Activated naive CD8-positive, alpha-beta T cell treated with anti-CD3 and anti-CD28 coated beads, Interleukin-2, amount 50 U/mL, for 24 hours (primary cell): ENCODE results near the gene GRIA4.

Source experiments
- ATAC-seq: fragments of 150-1000 bp; cut with Tn5 transposase; one replicate; pipeline ENCODE4 v1.10.0; 2021
- DNase-seq: peaks from one replicate; pipeline ENCODE4 v3.0.0; 2021
- H3K27ac Mint-ChIP-seq: one replicate; pipeline ENCODE4 v1.8.0; 2021; ENCODE audit warnings: mild to moderate bottlenecking, mixed read lengths
- H3K27me3 Mint-ChIP-seq: one replicate; pipeline ENCODE4 v1.8.0; 2021; ENCODE audit warnings: mixed read lengths
- H3K36me3 Mint-ChIP-seq: one replicate; pipeline ENCODE4 v1.8.0; 2021; ENCODE audit warnings: low read depth, mixed read lengths
- H3K4me1 Mint-ChIP-seq: one replicate; pipeline ENCODE4 v1.8.0; 2021; ENCODE audit warnings: mixed read lengths
- H3K4me3 Mint-ChIP-seq: one replicate; pipeline ENCODE4 v1.8.0; 2021; ENCODE audit warnings: mild to moderate bottlenecking, moderate library complexity, mixed read lengths
- H3K9me3 Mint-ChIP-seq: one replicate; pipeline ENCODE4 v1.8.0; 2021; ENCODE audit warnings: mixed read lengths

The GRIA4 gene

DNA sequence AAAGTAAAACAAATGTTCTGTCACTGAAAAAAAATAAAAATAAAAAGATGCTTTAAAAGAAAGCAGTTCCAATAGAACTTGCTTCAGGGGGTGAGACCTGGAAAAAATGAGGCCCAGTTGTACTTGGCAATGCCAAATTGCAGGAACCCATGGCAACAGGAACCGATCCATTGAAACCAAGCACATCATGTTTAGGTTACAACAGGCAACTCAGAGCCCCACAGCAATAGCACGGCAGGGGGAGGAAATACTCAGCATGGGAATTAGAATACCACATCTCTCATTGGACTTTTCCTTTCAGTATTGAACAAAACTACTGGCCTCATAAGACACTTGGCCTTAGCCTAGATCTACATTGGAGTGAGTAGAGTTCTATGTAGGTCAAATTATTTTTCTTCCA, 327.9 kb downstream of the GRIA4 start:
- Mint-ChIP-seq H3K4me1 (no peaks in the 10 kb centered on the region), H3K4me3 (no peak overlapping the region), H3K36me3 (no peaks in the 10 kb centered on the region), H3K9me3 (no peaks in the 10 kb centered on the region), H3K27me3 (no peaks in the 10 kb centered on the region), H3K27ac (no peak overlapping the region)
- ATAC-seq (no peak), DNase-seq (no peak)

DNA sequence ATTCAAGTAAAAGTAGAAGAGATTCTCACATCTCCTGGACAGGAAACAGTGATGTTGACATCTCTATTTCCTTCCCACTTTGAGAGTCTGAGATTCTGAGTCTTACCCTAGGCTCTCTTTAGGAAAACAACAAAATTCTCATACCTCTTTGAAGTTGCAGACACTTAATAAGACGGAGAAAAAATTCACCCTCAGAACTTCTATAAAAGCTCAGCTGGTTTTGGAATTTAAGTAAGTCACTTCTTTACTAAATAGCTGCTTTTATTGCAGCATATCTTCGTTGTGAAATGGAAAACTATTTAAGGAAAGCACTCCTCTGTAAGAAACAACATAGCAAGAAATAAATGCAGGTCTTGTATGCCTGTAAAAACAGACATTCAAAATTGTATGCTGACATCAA, 333.0 kb downstream of the GRIA4 start:
- H3K4me3 Mint-ChIP-seq = no peak overlapping the region
- no peaks in the 10 kb centered on the region for H3K27me3 Mint-ChIP-seq
- no peak overlapping the region for H3K27ac Mint-ChIP-seq
- no peaks in the 10 kb centered on the region for H3K4me1 Mint-ChIP-seq
- DNase-seq (no peak), ATAC-seq (no peak)
- H3K9me3 Mint-ChIP-seq = no peaks in the 10 kb centered on the region
- no peaks in the 10 kb centered on the region for H3K36me3 Mint-ChIP-seq

DNA sequence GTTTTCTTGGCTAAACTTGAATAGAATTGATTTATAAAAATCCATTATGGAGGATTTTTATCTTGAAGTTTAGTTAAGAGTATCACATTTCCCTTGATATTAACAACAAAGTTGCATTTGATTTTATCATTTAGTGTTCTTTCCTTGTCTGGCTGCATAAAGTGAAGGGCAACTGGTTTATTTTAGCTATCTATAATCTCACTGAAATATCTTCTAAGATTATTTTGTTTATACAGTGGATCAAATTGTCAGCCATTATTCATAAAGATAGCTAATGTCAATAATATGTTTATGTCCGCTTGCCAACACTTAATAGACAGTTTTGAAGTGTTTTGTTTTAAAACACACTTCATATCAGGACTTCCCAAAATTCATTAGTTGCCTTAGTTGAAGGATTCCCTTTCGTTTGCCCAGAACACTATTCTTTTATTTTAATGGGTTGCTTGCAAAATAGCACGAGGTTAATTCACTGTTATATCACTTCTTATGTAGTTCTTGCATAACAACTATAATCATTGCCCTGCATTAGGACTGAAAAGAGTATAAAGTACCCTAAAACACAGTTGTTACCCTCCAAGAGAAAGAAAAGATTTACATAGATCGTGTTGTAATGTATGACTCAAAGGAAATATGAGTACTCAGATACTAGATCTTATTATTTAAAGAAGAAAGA, 339.2 kb downstream of the GRIA4 start:
- Mint-ChIP-seq H3K4me1 (no peaks in the 10 kb centered on the region), H3K36me3 (no peaks in the 10 kb centered on the region), H3K9me3 (no peaks in the 10 kb centered on the region), H3K27me3 (no peaks in the 10 kb centered on the region), H3K27ac (no peak overlapping the region), H3K4me3 (no peak overlapping the region)
- DNase-seq (no peak), ATAC-seq (no peak)

DNA sequence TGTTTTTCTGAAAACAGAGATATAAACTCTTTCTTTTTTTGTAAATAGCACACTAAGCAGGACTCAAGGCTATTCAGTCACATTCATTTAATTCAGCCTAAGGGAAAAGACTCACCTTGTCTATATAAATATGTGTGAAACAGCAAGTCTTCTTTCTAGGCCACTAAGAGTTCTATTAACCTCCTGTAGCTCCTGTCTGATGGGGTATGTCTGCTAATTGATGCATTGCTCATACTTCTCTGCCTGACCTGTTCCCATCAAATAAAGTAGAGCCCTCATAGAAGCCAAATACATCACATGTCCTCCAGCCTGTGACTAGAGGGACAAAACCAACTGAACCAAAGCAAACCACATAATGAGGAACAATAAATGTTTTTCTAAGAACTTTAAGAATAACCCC, 344.0 kb downstream of the GRIA4 start:
- Mint-ChIP-seq H3K36me3 (no peaks in the 10 kb centered on the region), H3K9me3 (peaks cover 20% of the 10 kb centered on the region), H3K27me3 (no peaks in the 10 kb centered on the region), H3K4me3 (no peak overlapping the region), H3K4me1 (no peaks in the 10 kb centered on the region), H3K27ac (no peak overlapping the region)
- no peak for ATAC-seq
- no peak for DNase-seq

DNA sequence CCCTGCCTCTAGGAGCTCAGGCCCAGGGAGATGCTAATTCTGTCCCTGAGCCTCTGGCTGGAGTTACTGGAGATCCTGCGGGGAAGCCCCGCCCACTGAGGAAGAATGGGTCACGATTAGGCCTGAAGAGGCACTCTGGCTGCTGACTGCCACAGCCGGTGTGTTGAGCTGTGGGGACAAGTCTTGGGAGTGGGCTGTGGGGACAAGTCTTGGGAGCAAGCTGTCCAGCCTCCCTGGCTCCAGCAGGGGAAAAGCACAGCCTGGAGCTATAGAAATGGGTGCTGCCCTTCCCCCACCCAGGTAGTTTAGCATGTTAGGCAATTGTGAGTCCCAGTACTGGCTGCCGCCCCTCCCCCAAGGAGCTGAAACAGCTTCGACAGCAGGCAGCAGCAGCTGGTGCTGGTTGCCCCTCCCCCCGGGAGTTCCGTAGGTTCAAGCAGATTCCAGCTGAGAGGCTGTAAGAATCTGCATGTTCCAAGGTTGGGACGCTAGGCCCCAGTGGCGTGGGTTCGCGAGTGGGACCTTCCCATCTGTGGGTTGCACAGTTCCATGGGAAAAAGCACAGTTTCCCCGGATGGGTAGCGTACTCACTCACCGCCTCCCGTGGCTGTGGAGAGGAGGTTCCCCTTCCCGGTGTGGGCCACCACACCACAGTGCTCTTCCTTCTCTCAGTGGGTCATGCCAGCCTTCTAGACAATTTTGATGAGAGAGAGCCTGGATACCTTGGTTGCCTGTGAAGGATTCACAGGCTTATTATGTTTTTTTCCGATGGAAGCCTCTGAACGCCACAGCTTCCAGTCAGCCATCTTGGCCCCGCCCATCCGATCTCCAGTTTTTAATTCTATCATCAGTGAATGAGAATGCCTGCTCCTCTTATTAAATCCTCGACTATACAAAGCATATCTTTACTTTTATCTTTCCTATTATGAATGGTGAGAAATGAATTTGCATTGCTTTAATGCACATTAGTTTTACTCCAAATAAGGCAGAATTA, 350.7 kb downstream of the GRIA4 start:
- no peaks in the 10 kb centered on the region for H3K36me3 Mint-ChIP-seq
- DNase-seq (no peak), ATAC-seq (no peak)
- no peak overlapping the region for H3K27ac Mint-ChIP-seq
- H3K4me1 Mint-ChIP-seq = no peaks in the 10 kb centered on the region
- no peaks in the 10 kb centered on the region for H3K27me3 Mint-ChIP-seq
- no peak overlapping the region for H3K4me3 Mint-ChIP-seq
- H3K9me3 Mint-ChIP-seq = peaks cover 25% of the 10 kb centered on the region

DNA sequence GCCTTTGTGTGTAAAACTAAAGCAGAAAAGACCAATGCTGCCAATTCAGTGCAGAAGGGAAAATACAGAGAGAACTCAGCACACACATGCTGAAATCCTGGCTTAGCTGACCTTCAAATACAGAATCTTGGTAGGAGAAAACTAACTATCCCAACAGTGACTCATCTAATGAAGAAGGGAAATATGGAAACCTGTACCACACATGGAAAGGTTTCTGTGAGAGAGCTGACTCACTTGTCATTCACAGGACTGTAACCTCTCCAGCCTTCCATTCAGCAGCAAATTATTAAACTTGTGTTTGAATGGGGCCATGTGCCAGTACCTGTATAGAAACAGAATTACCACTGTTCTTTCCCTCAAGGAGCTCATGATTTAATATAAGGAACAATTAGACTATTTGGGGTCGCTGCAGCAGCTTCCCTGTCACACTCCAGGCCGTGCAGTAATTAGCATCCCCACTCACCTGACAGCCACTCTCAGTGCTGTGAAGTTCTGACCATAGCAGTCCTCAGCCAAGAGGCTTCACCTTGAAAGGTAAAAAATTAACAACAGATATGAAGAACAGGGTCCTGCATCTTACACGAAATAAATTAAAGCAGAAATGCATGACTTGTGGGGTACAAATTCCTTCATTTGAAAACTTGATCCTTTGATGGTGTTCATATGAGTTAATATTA, 358.3 kb downstream of the GRIA4 start:
- Mint-ChIP-seq H3K9me3 (no peaks in the 10 kb centered on the region), H3K27ac (no peak overlapping the region), H3K27me3 (no peaks in the 10 kb centered on the region), H3K4me3 (no peak overlapping the region), H3K4me1 (no peaks in the 10 kb centered on the region), H3K36me3 (no peaks in the 10 kb centered on the region)
- DNase-seq = no peak
- ATAC-seq = no peak

GRCh38 chr11:105969756-105970155, 359.9 kb downstream of the GRIA4 start:
- Mint-ChIP-seq H3K4me1 (no peaks in the 10 kb centered on the region), H3K27ac (no peak overlapping the region), H3K36me3 (no peaks in the 10 kb centered on the region), H3K27me3 (no peaks in the 10 kb centered on the region), H3K9me3 (no peaks in the 10 kb centered on the region), H3K4me3 (no peak overlapping the region)
- DNase-seq = no peak
- ATAC-seq = no peak

- ATAC-seq (no peak), DNase-seq (no peak)
- no peaks in the 10 kb centered on the region for H3K4me1 Mint-ChIP-seq
- no peak overlapping the region for H3K27ac Mint-ChIP-seq
- no peaks in the 10 kb centered on the region for H3K36me3 Mint-ChIP-seq
- no peaks in the 10 kb centered on the region for H3K27me3 Mint-ChIP-seq
- H3K9me3 Mint-ChIP-seq = no peaks in the 10 kb centered on the region
- H3K4me3 Mint-ChIP-seq = no peak overlapping the region
These were observed 365.3 kb downstream of the GRIA4 start for GRCh38 chr11:105975128-105975527.

DNA sequence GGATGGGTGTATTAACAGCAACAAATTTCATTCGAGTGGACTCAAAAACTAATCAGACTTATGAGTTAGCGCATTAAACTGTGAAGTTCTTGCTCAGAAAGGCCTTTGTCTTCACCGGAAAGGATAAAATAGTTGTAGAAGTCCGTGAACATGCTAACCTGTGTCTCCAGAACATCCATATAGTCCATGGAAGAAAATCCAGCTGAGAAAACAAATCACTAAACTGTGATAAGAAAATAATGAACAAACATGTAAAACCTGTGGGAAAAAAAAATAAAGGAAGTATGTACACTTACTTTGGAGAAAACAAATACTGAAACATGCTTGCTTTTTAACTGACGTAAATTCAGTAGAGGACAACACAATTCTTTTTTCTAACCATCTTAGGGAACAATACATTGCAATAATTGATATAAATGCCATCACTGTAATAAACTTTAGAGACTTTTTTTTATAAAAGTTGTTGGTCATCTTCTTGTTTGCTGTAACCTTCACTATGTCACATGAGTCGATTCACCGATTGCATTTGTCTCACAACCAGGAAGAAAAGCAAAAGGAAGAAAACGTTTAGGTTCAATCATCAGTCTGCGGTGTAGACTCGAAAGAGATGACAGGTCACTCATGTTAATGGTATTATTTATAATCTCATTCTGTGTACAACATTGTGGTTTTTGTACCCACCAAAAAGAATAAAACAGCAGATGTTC, 370.3 kb downstream of the GRIA4 start:
- Mint-ChIP-seq H3K9me3 (peaks cover 4% of the 10 kb centered on the region), H3K27me3 (no peaks in the 10 kb centered on the region), H3K4me3 (no peak overlapping the region), H3K27ac (no peak overlapping the region), H3K36me3 (no peaks in the 10 kb centered on the region), H3K4me1 (no peaks in the 10 kb centered on the region)
- DNase-seq (no peak), ATAC-seq (no peak)

DNA sequence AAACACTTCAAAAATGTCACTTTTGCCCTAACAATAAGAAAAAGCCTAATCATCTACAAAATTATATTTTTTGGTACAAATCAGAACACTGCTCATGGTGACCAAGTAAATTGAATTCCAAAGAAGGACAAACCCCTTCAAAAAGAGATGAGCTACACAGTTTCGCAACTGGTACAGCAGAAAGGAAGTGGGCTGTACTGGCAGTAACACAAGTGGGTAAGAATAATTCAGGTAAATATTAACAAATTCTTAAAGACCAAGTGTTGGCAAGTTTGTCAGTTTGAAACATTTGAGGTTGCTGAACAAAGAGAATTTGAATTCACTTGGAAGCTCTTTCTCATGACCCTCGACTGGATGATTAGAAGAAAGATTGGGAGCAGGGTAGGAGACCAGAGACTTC, 376.7 kb downstream of the GRIA4 start:
- H3K36me3 Mint-ChIP-seq = no peaks in the 10 kb centered on the region
- ATAC-seq = no peak
- no peak overlapping the region for H3K27ac Mint-ChIP-seq

DNA sequence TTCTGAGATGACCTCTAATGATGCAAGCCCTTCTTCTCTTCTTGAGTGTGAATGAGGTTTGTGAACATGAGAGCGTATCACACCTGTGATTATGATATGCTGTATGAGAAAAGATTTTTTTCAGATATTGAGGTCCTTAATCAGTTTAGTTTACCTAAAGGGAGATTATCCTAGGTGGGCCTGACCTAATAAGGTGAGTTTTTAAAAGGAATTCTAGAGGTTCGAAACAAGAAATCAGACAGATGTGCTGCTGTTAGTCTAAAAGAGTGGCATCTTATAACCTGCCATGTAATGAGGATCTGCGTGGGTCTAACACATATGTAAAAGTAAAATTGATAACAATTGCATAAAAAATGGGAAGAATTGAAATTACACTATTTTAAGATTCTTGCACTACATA, 378.3 kb downstream of the GRIA4 start:
- H3K4me1 Mint-ChIP-seq = no peaks in the 10 kb centered on the region

More for the DNA sequence above, 376.7 kb downstream of the GRIA4 start:
- Mint-ChIP-seq H3K27me3 (no peaks in the 10 kb centered on the region), H3K9me3 (peaks cover 3% of the 10 kb centered on the region), H3K4me1 (no peaks in the 10 kb centered on the region), H3K4me3 (no peak overlapping the region)
- DNase-seq = no peak

DNA sequence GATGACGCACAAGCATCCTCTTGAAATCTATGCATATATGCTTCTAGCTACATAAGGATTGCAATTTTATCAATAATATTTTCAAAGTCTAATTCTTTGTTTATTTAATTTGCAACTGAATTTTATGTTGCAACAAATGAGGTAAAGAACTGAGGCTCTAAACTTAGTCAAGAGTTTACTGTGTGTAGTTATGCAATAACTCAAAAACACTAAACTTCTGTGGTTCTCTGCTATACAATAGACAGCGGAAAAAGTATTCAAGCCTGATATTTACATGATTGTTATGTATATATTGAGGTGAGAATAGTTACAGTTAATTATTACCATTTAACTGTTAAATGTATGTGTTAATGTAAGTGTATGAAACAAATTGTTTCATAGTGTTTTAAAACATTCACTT, 379.3 kb downstream of the GRIA4 start:
- H3K4me1 Mint-ChIP-seq = no peaks in the 10 kb centered on the region
- peaks cover 11% of the 10 kb centered on the region for H3K36me3 Mint-ChIP-seq
- no peak for ATAC-seq
- H3K9me3 Mint-ChIP-seq = peaks cover 16% of the 10 kb centered on the region
- DNase-seq = no peak
- no peaks in the 10 kb centered on the region for H3K27me3 Mint-ChIP-seq
- H3K4me3 Mint-ChIP-seq = no peak overlapping the region
- no peak overlapping the region for H3K27ac Mint-ChIP-seq

More for the DNA sequence above, 378.3 kb downstream of the GRIA4 start:
- ATAC-seq = no peak
- H3K4me3 Mint-ChIP-seq = no peak overlapping the region
- no peak for DNase-seq
- no peaks in the 10 kb centered on the region for H3K27me3 Mint-ChIP-seq
- H3K36me3 Mint-ChIP-seq = peaks cover 4% of the 10 kb centered on the region
- H3K9me3 Mint-ChIP-seq = peaks cover 10% of the 10 kb centered on the region
- H3K27ac Mint-ChIP-seq = no peak overlapping the region

DNA sequence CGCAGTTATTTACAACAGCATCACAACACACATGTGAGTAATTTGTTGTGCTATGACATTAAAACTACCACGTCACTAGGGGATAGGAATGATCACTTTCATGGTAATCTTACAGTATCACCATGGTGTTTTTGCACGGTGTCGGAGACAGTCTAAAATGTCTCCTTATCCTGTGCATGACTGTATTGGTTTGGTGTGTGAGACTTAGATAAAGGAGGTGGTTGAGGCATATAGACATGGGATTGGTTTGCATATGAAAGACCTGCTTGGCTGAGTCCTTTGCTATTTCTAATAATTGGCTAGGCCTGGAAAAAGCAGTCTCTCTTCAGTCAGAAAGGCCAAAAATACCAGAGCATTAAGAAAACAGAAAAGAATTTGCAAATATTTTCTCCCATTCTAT, 382.0 kb downstream of the GRIA4 start:
- no peaks in the 10 kb centered on the region for H3K4me1 Mint-ChIP-seq
- H3K9me3 Mint-ChIP-seq = peaks cover 18% of the 10 kb centered on the region
- H3K27ac Mint-ChIP-seq = no peak overlapping the region
- no peaks in the 10 kb centered on the region for H3K27me3 Mint-ChIP-seq
- ATAC-seq (no peak), DNase-seq (no peak)
- H3K36me3 Mint-ChIP-seq = peaks cover 31% of the 10 kb centered on the region
- no peak overlapping the region for H3K4me3 Mint-ChIP-seq

- ATAC-seq (no peak), DNase-seq (no peak)
- Mint-ChIP-seq H3K4me1 (no peaks in the 10 kb centered on the region), H3K27ac (no peak overlapping the region), H3K27me3 (no peaks in the 10 kb centered on the region), H3K9me3 (peaks cover 45% of the 10 kb centered on the region), H3K36me3 (peaks cover 69% of the 10 kb centered on the region), H3K4me3 (no peak overlapping the region)
These were observed 391.6 kb downstream of the GRIA4 start for GRCh38 chr11:106001304-106002012.
